Gastrocnemius medialis (tissue), 4 donors: ENCODE data around the gene DHX15.

Experiments
- POLR2A ChIP-seq, 2 donors: fragments of 450-650 bp; IDR thresholded peaks; one replicate each; pipeline ENCODE4 v1.6.1; 2017; ENCODE audit warnings: antibody characterized with exemption in 2 of 2, mild to moderate bottlenecking in 2 of 2, moderate library complexity in 2 of 2
- TF ChIP-seq, protein P1 (sequence below), 5 experiments: fragments of 450-650 bp in 3 of 5; fragments of 200-600 bp in 2 of 5; sonication (generic) in 2 of 5; IDR thresholded peaks in 4 of 5; conservative IDR thresholded peaks in 1 of 5; 1 replicate in 4 of 5; 2 replicates in 1 of 5; pipeline ENCODE4 v1.5.1; 2016 to 2019; ENCODE audit warnings: antibody characterized with exemption in 5 of 5, mild to moderate bottlenecking in 3 of 5, moderate library complexity in 3 of 5

DNA sequence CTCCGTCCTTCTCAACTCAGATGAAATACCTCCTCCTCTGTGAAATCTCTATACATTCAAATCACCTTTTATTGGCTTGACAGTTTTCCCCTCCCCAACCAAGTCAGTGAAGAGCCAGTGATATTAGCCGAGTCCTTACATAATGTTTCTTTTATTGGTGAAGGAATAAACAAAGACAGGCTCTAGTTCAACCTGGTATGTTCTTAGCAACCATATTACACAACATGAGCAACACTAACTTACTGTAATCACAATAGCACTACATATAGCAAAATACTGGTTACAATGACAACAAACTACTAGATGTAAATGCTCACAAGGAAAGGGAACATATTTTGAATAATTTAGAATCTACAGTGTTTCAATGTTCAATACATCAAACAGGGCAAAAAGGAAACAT, 19.9 kb downstream of the DHX15 start:
- TF ChIP-seq, protein P1, sequence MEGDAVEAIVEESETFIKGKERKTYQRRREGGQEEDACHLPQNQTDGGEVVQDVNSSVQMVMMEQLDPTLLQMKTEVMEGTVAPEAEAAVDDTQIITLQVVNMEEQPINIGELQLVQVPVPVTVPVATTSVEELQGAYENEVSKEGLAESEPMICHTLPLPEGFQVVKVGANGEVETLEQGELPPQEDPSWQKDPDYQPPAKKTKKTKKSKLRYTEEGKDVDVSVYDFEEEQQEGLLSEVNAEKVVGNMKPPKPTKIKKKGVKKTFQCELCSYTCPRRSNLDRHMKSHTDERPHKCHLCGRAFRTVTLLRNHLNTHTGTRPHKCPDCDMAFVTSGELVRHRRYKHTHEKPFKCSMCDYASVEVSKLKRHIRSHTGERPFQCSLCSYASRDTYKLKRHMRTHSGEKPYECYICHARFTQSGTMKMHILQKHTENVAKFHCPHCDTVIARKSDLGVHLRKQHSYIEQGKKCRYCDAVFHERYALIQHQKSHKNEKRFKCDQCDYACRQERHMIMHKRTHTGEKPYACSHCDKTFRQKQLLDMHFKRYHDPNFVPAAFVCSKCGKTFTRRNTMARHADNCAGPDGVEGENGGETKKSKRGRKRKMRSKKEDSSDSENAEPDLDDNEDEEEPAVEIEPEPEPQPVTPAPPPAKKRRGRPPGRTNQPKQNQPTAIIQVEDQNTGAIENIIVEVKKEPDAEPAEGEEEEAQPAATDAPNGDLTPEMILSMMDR (IDR thresholded peaks at IDR 0.05 in 4 of 5, conservative IDR thresholded peaks at IDR 0.05 in 1 of 5), result no peak
- TF ChIP-seq POLR2A (IDR thresholded peaks at IDR 0.05), result no peak
